ENCODE data around the gene CLMN. TPM values are rescaled to one million over a fixed set of nuclear protein-coding genes. Genes with fewer than 3 reads are reported as not detected.

CLMN gene
- total RNA-seq, 1 experiment from 2014 or later: 33.4 TPM

DNA sequence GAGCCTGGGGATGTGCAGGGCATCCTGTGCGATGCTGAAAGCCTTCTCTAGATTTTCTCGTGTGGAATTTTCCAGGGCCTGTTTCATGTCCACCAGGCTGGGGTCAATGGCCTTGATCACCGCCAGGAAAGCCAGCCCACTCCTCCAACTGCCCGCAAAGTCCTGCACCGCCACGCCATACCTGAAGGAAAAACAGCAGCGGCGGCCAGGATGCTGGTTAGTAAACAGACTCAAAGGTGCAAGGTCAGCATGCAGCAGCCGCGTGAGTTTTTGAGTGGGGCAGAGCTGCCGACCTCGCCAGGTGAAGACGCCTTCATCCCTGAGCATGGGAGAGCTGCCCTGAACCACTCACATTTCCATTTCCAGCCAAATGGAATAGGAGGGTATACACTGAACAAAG lies 109.0 kb downstream of the CLMN start (continued):
- TF ChIP-seq SRF (IDR thresholded peaks at IDR 0.05; ENCODE audit: low read depth) (no peak), EZH2phosphoT487 (IDR thresholded peaks at IDR 0.05; ENCODE audit: borderline replicate concordance) (no peak), RAD21 (IDR thresholded peaks at IDR 0.05; ENCODE audit: low read depth) (no peak), CBX3 (IDR thresholded peaks at IDR 0.05; ENCODE audit: low read depth) (no peak), TCF7L2 (IDR thresholded peaks at IDR 0.05; ENCODE audit: borderline replicate concordance, extremely low read depth, insufficient read depth, insufficient read length) (no peak), CEBPB (IDR thresholded peaks at IDR 0.05; ENCODE audit: low read depth) (no peak)

DNA sequence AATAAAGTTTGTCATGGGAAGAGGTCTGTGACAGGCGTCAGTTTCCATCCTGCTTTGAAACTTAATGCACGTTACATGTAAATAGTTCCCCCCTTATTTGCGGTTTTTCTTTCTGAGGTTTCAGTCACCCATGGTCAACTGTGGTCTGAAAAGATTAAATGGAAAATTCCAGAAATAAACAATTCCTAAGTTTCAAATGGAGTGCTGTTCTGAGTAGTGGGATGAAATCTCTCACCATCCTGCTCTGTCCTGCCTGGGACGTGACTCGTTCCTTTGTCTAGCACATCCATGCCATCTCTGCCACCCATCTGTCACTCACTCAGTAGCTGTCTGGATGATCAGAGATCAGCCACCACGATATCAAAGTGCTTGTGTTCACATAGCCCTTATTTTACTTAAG lies 111.1 kb downstream of the CLMN start:
- BruUV-seq (replicated peaks): no TSS peak
- H3K27ac ChIP-seq (ENCODE audit: low read depth, low read length): no peak overlapping the region
- no peak overlapping the region for H3K4me3 ChIP-seq (replicated peaks in 1 of 2; ENCODE audit: low read depth in 1 of 2, low read length in 2 of 2)
- no peak overlapping the region for H3K4me2 ChIP-seq (ENCODE audit: low read length)
- no peaks in the 10 kb centered on the region for H3K27me3 ChIP-seq (ENCODE audit: insufficient read depth, low read length)
- peaks cover 4 to 21% of the 10 kb centered on the region in 2 experiments for H3K36me3 ChIP-seq (ENCODE audit: control insufficient read depth in 1 of 2, insufficient read depth in 2 of 2, low read length in 2 of 2)
- DNase-seq (ENCODE audit: low read depth, low spot score) (no peak), ATAC-seq (no peak)
- H4K20me1 ChIP-seq (ENCODE audit: insufficient read depth): no peaks in the 10 kb centered on the region
- TF ChIP-seq, protein P1, sequence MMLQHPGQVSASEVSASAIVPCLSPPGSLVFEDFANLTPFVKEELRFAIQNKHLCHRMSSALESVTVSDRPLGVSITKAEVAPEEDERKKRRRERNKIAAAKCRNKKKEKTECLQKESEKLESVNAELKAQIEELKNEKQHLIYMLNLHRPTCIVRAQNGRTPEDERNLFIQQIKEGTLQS (IDR thresholded peaks at IDR 0.05): no peak
- TF ChIP-seq RAD21 (IDR thresholded peaks at IDR 0.05; ENCODE audit: low read depth) (no peak), ZFX (IDR thresholded peaks at IDR 0.05) (no peak), SP1 (IDR thresholded peaks at IDR 0.05; ENCODE audit: low read depth) (no peak), EGR1 (IDR thresholded peaks at IDR 0.05; ENCODE audit: low read depth) (no peak), POLR2AphosphoS5 (IDR thresholded peaks at IDR 0.05; ENCODE audit: low read depth, low read length) (no peak), EZH2 (IDR thresholded peaks at IDR 0.05) (no peak), ELF1 (IDR thresholded peaks at IDR 0.05; ENCODE audit: borderline replicate concordance, low read depth) (no peak), TCF7L2 (IDR thresholded peaks at IDR 0.05; ENCODE audit: borderline replicate concordance, extremely low read depth, insufficient read depth, insufficient read length) (no peak)
- TF ChIP-seq, protein P2, sequence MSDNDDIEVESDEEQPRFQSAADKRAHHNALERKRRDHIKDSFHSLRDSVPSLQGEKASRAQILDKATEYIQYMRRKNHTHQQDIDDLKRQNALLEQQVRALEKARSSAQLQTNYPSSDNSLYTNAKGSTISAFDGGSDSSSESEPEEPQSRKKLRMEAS (IDR thresholded peaks at IDR 0.05): no peak
- H2AFZ ChIP-seq (ENCODE audit: low read depth, low read length, poor library complexity, severe bottlenecking): no peak overlapping the region
- ChIA-PET POLR2A (no interaction called here), CTCF (no interaction called here), RAD21 (ENCODE audit: low non-redundant PET in 1 of 2, low total read pairs in 2 of 2, uncharacterized antibody in 2 of 2, unreplicated experiment in 2 of 2) (no interaction called here)
- no peaks in the 10 kb centered on the region for H3K4me1 ChIP-seq (ENCODE audit: control insufficient read depth in 1 of 2, insufficient read depth in 2 of 2, low read length in 2 of 2)
- no peaks in the 10 kb centered on the region for H3K79me2 ChIP-seq (ENCODE audit: insufficient read depth, low read length)
- no peaks in the 10 kb centered on the region for H3K9me2 ChIP-seq (ENCODE audit: insufficient read depth)
- intact Hi-C loops (cut with micrococcal nuclease): no loop called here
- peaks cover 7 to 10% of the 10 kb centered on the region in 2 experiments; a peak in 2 of 4 replicates for H3K9me3 ChIP-seq (ENCODE audit: control insufficient read depth in 1 of 2, insufficient read depth in 1 of 2, low read depth in 1 of 2, low read length in 2 of 2)
- H3K9ac ChIP-seq (ENCODE audit: low read length): no peak overlapping the region
